Measurements from ENCODE around the gene CRYBG3.

CRYBG3 gene

DNA sequence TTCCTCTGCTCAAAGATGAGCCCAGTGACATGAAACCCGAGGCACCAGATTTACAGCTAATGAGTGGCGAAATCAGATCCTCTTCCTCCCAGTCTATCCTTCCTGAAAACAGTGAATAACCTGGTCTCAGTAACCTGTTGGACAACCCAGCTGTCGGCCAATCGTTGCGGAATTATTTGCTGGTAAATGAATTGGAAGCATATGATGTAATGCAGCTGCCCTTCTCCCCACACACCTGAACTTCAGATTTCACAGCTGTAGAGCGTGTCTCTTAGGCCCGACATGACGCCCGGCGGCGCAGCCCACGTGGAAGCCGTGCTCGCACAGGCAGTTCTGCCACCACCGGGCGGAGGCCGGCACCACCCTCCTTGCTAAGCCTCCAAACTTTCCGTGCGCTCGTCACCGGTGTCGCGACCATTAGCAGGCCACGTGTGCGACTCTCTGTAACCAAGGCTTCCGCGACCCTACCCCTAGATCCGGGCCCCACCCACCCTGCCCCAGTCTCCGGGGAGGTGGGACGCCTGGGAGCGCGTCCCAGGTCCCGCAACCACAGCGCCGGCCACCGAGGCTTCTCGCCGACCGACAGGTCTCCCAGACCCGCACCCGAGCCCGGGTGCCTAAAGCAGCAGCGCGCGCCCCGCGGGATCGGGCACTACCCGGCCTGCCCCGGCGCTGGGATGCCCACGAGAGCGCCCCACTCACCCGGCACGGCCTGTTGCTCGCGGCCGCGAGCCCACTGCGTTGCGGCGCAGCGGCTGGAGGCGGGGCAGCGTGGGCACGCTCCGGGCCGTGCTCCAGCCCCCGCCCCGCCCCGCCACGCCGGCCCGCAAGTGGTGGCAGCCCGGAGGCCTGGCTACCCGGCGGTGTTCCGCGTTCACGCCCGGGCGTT, 150.1 kb downstream of the CRYBG3 start, which contains the start of gene RIOX2:
TSS of gene RIOX2 (minus strand) at position 753 of the 889 bp plus-strand sequence. CDS start 4,838 bp downstream, outside the sequence.
- Histone ChIP-seq H3K4me3 (ENCODE audit: severe bottlenecking) (peak within 1 kb of the TSS; percentile 52), H3K27ac (ENCODE audit: poor library complexity, severe bottlenecking) (peak within 1 kb of the TSS; percentile 42), H3K4me1 (ENCODE audit: insufficient read depth, poor library complexity, severe bottlenecking) (peaks cover 10% of the 10 kb centered on the region), H3K36me3 (ENCODE audit: low read depth) (peaks cover 5% of the 10 kb centered on the region), H3K27me3 (ENCODE audit: insufficient read depth, poor library complexity, severe bottlenecking) (no peaks in the 10 kb centered on the region), H3K9me3 (ENCODE audit: severe bottlenecking) (no peaks in the 10 kb centered on the region)
- TF ChIP-seq, protein P1, sequence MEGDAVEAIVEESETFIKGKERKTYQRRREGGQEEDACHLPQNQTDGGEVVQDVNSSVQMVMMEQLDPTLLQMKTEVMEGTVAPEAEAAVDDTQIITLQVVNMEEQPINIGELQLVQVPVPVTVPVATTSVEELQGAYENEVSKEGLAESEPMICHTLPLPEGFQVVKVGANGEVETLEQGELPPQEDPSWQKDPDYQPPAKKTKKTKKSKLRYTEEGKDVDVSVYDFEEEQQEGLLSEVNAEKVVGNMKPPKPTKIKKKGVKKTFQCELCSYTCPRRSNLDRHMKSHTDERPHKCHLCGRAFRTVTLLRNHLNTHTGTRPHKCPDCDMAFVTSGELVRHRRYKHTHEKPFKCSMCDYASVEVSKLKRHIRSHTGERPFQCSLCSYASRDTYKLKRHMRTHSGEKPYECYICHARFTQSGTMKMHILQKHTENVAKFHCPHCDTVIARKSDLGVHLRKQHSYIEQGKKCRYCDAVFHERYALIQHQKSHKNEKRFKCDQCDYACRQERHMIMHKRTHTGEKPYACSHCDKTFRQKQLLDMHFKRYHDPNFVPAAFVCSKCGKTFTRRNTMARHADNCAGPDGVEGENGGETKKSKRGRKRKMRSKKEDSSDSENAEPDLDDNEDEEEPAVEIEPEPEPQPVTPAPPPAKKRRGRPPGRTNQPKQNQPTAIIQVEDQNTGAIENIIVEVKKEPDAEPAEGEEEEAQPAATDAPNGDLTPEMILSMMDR (IDR thresholded peaks at IDR 0.05; ENCODE audit: poor library complexity, severe bottlenecking) = no peak
- DNase-seq (ENCODE audit: low spot score) (peak; percentile 69), ATAC-seq (ENCODE audit: low read depth) (peak; percentile 88)

DNA sequence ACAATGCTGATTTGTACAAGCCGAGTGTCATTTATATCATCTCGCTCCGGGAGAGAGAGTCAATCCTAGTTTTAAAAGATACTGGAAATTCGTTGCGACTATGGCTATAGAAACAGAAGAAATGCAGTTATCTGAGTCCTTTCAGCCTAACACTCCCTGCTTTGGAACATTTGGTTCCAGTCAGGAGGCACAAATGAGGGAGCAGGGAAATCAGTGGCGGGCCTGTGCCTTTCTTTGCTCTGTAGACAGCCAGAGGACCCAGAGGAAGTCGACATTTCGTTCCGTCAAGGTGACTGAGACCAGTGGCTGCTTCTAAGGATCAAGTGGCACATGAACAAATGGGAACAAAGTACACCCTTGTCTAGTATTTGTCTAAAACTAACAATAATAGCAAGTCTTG, 151.2 kb downstream of the CRYBG3 start:
- no peak for ATAC-seq (ENCODE audit: low read depth)
- no peaks in the 10 kb centered on the region for H3K36me3 ChIP-seq (ENCODE audit: low read depth)
- H3K27ac ChIP-seq (ENCODE audit: poor library complexity, severe bottlenecking) = no peak overlapping the region
- TF ChIP-seq, protein P1 (IDR thresholded peaks at IDR 0.05; ENCODE audit: poor library complexity, severe bottlenecking) = no peak
- peak overlapping the region; percentile 52 for H3K4me3 ChIP-seq (ENCODE audit: severe bottlenecking)
- peaks cover 10% of the 10 kb centered on the region for H3K4me1 ChIP-seq (ENCODE audit: insufficient read depth, poor library complexity, severe bottlenecking)
- no peaks in the 10 kb centered on the region for H3K27me3 ChIP-seq (ENCODE audit: insufficient read depth, poor library complexity, severe bottlenecking)
- no peak for DNase-seq (ENCODE audit: low spot score)
- no peaks in the 10 kb centered on the region for H3K9me3 ChIP-seq (ENCODE audit: severe bottlenecking)

DNA sequence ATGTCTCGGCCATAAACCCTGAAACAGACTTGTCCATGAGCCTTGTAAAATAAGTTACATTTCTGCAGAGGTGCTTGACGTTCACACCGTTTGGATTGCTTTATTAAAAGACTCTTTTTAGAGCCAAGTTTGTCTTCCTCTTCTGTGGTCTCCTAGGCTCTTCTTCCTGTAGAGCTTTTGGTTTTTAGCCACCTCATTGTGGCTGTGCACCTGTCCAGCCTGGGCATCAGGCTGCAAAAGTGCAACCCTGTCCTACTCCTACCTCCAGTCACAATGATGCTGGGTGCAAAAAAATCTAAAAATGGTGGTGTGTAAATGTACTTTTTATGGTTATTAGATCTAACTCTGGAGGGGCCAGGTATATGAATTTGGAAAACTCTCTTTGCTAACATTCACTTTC, 153.2 kb downstream of the CRYBG3 start:
- H3K27ac ChIP-seq (ENCODE audit: poor library complexity, severe bottlenecking) = no peak overlapping the region
- H3K36me3 ChIP-seq (ENCODE audit: low read depth) = no peaks in the 10 kb centered on the region
- TF ChIP-seq, protein P1 (IDR thresholded peaks at IDR 0.05; ENCODE audit: poor library complexity, severe bottlenecking) = no peak
- DNase-seq (ENCODE audit: low spot score) (no peak), ATAC-seq (ENCODE audit: low read depth) (no peak)
- no peak overlapping the region for H3K4me3 ChIP-seq (ENCODE audit: severe bottlenecking)
- no peaks in the 10 kb centered on the region for H3K9me3 ChIP-seq (ENCODE audit: severe bottlenecking)
- H3K27me3 ChIP-seq (ENCODE audit: insufficient read depth, poor library complexity, severe bottlenecking) = no peaks in the 10 kb centered on the region
- H3K4me1 ChIP-seq (ENCODE audit: insufficient read depth, poor library complexity, severe bottlenecking) = peaks cover 10% of the 10 kb centered on the region

DNA sequence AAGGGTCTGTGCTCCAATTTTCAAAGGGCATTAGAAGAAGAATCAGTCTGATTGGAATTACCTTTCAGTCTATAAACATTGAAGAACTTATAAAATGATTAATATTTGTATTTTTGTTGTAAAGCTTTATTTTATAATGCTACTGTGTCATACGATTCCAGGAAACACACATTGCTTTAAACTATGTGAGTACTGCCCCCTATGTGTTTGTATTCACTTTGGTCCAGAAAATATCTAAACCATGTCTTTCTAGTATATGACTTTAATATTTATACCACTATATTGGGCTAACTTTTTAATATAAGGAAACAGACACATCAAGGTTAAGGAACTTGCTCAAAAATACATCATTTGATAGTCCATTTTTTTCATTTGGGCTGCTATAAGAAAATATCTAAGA, 153.7 kb downstream of the CRYBG3 start:
- Histone ChIP-seq H3K4me1 (ENCODE audit: insufficient read depth, poor library complexity, severe bottlenecking) (peaks cover 7% of the 10 kb centered on the region), H3K27ac (ENCODE audit: poor library complexity, severe bottlenecking) (no peak overlapping the region), H3K4me3 (ENCODE audit: severe bottlenecking) (no peak overlapping the region), H3K36me3 (ENCODE audit: low read depth) (no peaks in the 10 kb centered on the region), H3K27me3 (ENCODE audit: insufficient read depth, poor library complexity, severe bottlenecking) (no peaks in the 10 kb centered on the region), H3K9me3 (ENCODE audit: severe bottlenecking) (no peaks in the 10 kb centered on the region)
- ATAC-seq (ENCODE audit: low read depth) (no peak), DNase-seq (ENCODE audit: low spot score) (no peak)
- TF ChIP-seq, protein P1 (IDR thresholded peaks at IDR 0.05; ENCODE audit: poor library complexity, severe bottlenecking) = no peak

DNA sequence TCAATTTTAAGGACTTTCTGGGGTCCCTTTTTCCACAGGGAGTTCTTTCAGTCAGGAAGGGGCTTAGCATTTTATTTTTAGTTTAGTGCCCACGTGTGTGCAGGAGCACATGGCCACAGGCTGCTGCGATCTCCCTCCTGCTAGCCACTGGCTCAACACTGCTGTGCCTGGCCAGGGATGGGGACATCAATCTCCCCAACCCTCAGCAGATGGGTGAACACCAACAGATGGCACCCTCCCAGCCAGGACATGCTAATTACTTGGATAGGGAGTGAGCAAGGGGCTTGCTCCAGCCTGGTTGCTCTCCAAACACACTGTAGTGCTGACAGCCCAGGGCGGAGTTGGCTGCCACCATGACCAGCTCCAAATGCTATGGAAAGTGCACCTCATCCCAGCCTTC, 157.8 kb downstream of the CRYBG3 start:
- no peak for DNase-seq (ENCODE audit: low spot score)
- Histone ChIP-seq H3K4me1 (ENCODE audit: insufficient read depth, poor library complexity, severe bottlenecking) (no peaks in the 10 kb centered on the region), H3K9me3 (ENCODE audit: severe bottlenecking) (no peaks in the 10 kb centered on the region), H3K27me3 (ENCODE audit: insufficient read depth, poor library complexity, severe bottlenecking) (no peaks in the 10 kb centered on the region), H3K36me3 (ENCODE audit: low read depth) (no peaks in the 10 kb centered on the region), H3K4me3 (ENCODE audit: severe bottlenecking) (no peak overlapping the region), H3K27ac (ENCODE audit: poor library complexity, severe bottlenecking) (no peak overlapping the region)
- no peak for ATAC-seq (ENCODE audit: low read depth)
- TF ChIP-seq, protein P1 (IDR thresholded peaks at IDR 0.05; ENCODE audit: poor library complexity, severe bottlenecking) = no peak
